HepG2 (cell line): Measurements from ENCODE around the gene CPNE5. TPM values are rescaled to one million over a fixed set of nuclear protein-coding genes. Genes with fewer than 3 reads are reported as not detected.
A peak's percentile ranks its signal among the peaks of the same experiment; 100 is the strongest.

ENCODE experiments used
- FOXP1 ChIP-seq, 2 experiments: fragments of 450-650 bp in 1 of 2; IDR thresholded peaks; 2 replicates each; pipeline ENCODE4 v1.6.1; 2017 to 2018; ENCODE audit warnings: antibody characterized with exemption in 1 of 2
- KLF15 ChIP-seq: sonication (generic); formaldehyde crosslinking; IDR thresholded peaks from 2 replicates; pipeline ENCODE4 v1.8.1; 2023; ENCODE audit warnings: borderline replicate concordance, mild to moderate bottlenecking, inconsistent platforms, missing genetic modification reagents, mixed read lengths
- PRPF4 ChIP-seq: fragments of 200-400 bp; formaldehyde crosslinking; IDR thresholded peaks from 2 replicates; pipeline ENCODE4 v1.6.1; 2016; ENCODE audit warnings: low read length, low read depth; ENCODE audit not compliant: poor library complexity, severe bottlenecking
- RFX3 ChIP-seq: IDR thresholded peaks from 2 replicates; pipeline ENCODE4 v1.6.1; 2016; ENCODE audit warnings: missing biosample characterization, missing genetic modification reagents
- SMARCC2 ChIP-seq: fragments of 450-650 bp; IDR thresholded peaks from 2 replicates; pipeline ENCODE4 v1.6.1; 2017; ENCODE audit warnings: antibody characterized with exemption, mild to moderate bottlenecking
- SOX6 ChIP-seq, 2 experiments: fragments of 450-650 bp in 1 of 2; sonication (generic) in 1 of 2; formaldehyde crosslinking in 1 of 2; IDR thresholded peaks; 2 replicates each; pipeline versions ENCODE4 v1.4.0 to v1.6.1; 2017 to 2020; ENCODE audit warnings: antibody characterized with exemption in 1 of 2, mild to moderate bottlenecking in 1 of 2, missing genetic modification reagents in 1 of 2
- SP2 ChIP-seq: sonication (generic); formaldehyde crosslinking; IDR thresholded peaks from 2 replicates; pipeline ENCODE4 v1.5.1; 2020; ENCODE audit warnings: mild to moderate bottlenecking, missing genetic modification reagents
- SRY ChIP-seq: sonication (generic); formaldehyde crosslinking; IDR thresholded peaks from 2 replicates; pipeline ENCODE4 v1.8.0; 2022; ENCODE audit warnings: mild to moderate bottlenecking, missing genetic modification reagents
- ZBTB20 ChIP-seq: sonication (generic); formaldehyde crosslinking; IDR thresholded peaks from 2 replicates; pipeline ENCODE4 v1.8.1; 2023; ENCODE audit warnings: missing genetic modification reagents, low read depth, mild to moderate bottlenecking, borderline replicate concordance
- ZBTB38 ChIP-seq: sonication (generic); formaldehyde crosslinking; IDR thresholded peaks from 2 replicates; pipeline ENCODE4 v1.5.1; 2020; ENCODE audit warnings: mild to moderate bottlenecking, missing genetic modification reagents
- ZBTB7B ChIP-seq: sonication (generic); formaldehyde crosslinking; IDR thresholded peaks from 2 replicates; pipeline ENCODE4 v1.4.0; 2020; ENCODE audit warnings: missing genetic modification reagents
- ZMYM2 ChIP-seq: sonication (generic); formaldehyde crosslinking; IDR thresholded peaks from 2 replicates; pipeline ENCODE4 v1.8.0; 2022; ENCODE audit warnings: mild to moderate bottlenecking, missing genetic modification reagents
- ZNF205 ChIP-seq: IDR thresholded peaks from 2 replicates; pipeline ENCODE4 v1.6.1; 2018; ENCODE audit warnings: missing biosample characterization, missing genetic modification reagents
- ZNF747 ChIP-seq: sonication (generic); formaldehyde crosslinking; IDR thresholded peaks from 2 replicates; pipeline ENCODE4 v1.8.1; 2023; ENCODE audit warnings: missing genetic modification reagents, mild to moderate bottlenecking, borderline replicate concordance
- ZNF773 ChIP-seq: sonication (generic); formaldehyde crosslinking; IDR thresholded peaks from 2 replicates; pipeline ENCODE4 v1.4.0; 2020; ENCODE audit warnings: missing genetic modification reagents, borderline replicate concordance
- ZNF790 ChIP-seq: sonication (generic); formaldehyde crosslinking; IDR thresholded peaks from 2 replicates; pipeline ENCODE4 v1.8.0; 2022; ENCODE audit warnings: missing genetic modification reagents, mild to moderate bottlenecking, borderline replicate concordance
- polyA plus RNA-seq, 8 experiments: library from polyadenylated mRNA; depleted of rRNA in 3 of 8; stranded (reverse) in 7 of 8; unstranded in 1 of 8; fragments of >200 nt; fragmentation: Illumina TruSeq in 4 of 8; extraction: Trizol in 4 of 8; gene quantifications; 2 replicates each; pipeline versions ENCODE4 v1.2.1 to v1.2.3, GENCODE V29; 2011 to 2016; ENCODE audit warnings: low read depth in 4 of 8, missing spikeins in 1 of 8, mixed read lengths in 1 of 8; ENCODE audit not compliant: insufficient read depth in 1 of 8
- total RNA-seq, 5 experiments: library from RNA; depleted of rRNA; stranded (reverse); fragments of >200 nt; fragmentation: Illumina TruSeq; extraction: Trizol; gene quantifications; 2 replicates each; pipeline ENCODE4 v1.2.3, GENCODE V29; 2016; ENCODE audit warnings: low read depth in 1 of 5
- TF ChIP-seq, protein P1 (sequence below): sonication (generic); formaldehyde crosslinking; IDR thresholded peaks from 2 replicates; pipeline ENCODE4 v1.4.0; 2020; ENCODE audit warnings: missing genetic modification reagents
- TF ChIP-seq, protein P2 (sequence below): sonication (generic); formaldehyde crosslinking; IDR thresholded peaks from 2 replicates; pipeline ENCODE4 v1.9.0; 2021; ENCODE audit warnings: missing genetic modification reagents, borderline replicate concordance
- TF ChIP-seq, protein P3 (sequence below): sonication (generic); formaldehyde crosslinking; IDR thresholded peaks from 2 replicates; pipeline ENCODE4 v1.8.0; 2022; ENCODE audit warnings: low read depth, missing genetic modification reagents
- TF ChIP-seq, protein P4 (sequence below): sonication (generic); formaldehyde crosslinking; IDR thresholded peaks from 2 replicates; pipeline ENCODE4 v1.5.0; 2020; ENCODE audit warnings: missing genetic modification reagents
- TF ChIP-seq, protein P5 (sequence below): sonication (generic); formaldehyde crosslinking; IDR thresholded peaks from 2 replicates; pipeline ENCODE4 v1.4.0; 2020; ENCODE audit warnings: mild to moderate bottlenecking, missing genetic modification reagents
- TF ChIP-seq, protein P6 (sequence below): sonication (generic); formaldehyde crosslinking; IDR thresholded peaks from 2 replicates; pipeline ENCODE4 v1.4.0; 2020; ENCODE audit warnings: mild to moderate bottlenecking, missing genetic modification reagents

CPNE5 gene
- total and polyA plus RNA-seq, 2 of the 13 experiments (the other 11 are each of a cell fraction or from before 2014, with no cell fraction given) = 0.16 TPM; not detected in 1

DNA sequence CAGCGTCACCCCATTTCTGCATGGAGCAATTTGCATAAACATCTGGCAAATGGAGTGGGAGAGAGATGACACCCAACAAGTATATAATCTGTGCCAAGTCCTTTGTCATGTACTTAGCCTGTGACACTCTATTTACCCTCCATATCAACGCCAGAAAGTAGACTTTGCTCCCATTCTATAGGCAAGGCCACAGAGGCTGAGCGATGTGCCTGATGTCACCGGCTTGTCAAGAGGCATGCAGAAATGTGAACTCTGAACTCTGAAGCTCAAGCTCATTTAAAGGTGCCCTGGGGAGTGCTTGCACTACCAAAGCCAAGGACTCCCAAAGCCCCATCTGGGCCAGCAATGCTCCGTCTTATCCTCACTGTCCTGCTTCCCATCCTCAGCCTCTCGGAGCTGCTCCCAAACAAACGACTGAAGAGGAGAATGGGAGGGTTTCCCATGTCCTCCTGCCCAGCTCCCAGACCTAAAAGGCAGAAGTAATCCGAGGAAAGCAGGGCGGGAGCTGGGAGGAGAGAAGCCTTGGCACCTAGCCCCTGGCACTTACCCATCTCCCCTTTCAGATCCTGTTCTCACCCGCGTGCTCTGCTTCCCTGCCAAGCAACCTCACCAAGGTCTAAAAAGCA, 9.2 kb downstream of the CPNE5 start (continued):
- TF ChIP-seq SP2 = no peak
- TF ChIP-seq, protein P1, sequence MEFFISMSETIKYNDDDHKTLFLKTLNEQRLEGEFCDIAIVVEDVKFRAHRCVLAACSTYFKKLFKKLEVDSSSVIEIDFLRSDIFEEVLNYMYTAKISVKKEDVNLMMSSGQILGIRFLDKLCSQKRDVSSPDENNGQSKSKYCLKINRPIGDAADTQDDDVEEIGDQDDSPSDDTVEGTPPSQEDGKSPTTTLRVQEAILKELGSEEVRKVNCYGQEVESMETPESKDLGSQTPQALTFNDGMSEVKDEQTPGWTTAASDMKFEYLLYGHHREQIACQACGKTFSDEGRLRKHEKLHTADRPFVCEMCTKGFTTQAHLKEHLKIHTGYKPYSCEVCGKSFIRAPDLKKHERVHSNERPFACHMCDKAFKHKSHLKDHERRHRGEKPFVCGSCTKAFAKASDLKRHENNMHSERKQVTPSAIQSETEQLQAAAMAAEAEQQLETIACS = no peak
- TF ChIP-seq, protein P2, sequence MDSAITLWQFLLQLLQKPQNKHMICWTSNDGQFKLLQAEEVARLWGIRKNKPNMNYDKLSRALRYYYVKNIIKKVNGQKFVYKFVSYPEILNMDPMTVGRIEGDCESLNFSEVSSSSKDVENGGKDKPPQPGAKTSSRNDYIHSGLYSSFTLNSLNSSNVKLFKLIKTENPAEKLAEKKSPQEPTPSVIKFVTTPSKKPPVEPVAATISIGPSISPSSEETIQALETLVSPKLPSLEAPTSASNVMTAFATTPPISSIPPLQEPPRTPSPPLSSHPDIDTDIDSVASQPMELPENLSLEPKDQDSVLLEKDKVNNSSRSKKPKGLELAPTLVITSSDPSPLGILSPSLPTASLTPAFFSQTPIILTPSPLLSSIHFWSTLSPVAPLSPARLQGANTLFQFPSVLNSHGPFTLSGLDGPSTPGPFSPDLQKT (CRISPR knock-in tag) = no peak
- no peak for TF ChIP-seq SRY
- peak; percentile 62; the same call in 1 of the 2 replicates for TF ChIP-seq ZMYM2 (CRISPR knock-in tag)
- TF ChIP-seq PRPF4 = no peak
- peak; percentile 94 for TF ChIP-seq ZNF205 (CRISPR knock-in tag)
- no peak for TF ChIP-seq KLF15 (CRISPR knock-in tag)
- TF ChIP-seq RFX3 (CRISPR knock-in tag) = no peak
- TF ChIP-seq, protein P3, sequence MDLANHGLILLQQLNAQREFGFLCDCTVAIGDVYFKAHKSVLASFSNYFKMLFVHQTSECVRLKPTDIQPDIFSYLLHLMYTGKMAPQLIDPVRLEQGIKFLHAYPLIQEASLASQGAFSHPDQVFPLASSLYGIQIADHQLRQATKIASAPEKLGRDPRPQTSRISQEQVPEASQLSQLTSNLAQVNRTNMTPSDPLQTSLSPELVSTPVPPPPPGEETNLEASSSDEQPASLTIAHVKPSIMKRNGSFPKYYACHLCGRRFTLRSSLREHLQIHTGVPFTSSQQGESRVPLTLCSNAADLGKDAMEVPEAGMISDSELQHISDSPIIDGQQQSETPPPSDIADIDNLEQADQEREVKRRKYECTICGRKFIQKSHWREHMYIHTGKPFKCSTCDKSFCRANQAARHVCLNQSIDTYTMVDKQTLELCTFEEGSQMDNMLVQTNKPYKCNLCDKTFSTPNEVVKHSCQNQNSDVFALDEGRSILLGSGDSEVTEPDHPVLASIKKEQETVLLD (CRISPR knock-in tag) = no peak
- TF ChIP-seq ZBTB20 (CRISPR knock-in tag) = peak; percentile 100
- TF ChIP-seq, protein P4, sequence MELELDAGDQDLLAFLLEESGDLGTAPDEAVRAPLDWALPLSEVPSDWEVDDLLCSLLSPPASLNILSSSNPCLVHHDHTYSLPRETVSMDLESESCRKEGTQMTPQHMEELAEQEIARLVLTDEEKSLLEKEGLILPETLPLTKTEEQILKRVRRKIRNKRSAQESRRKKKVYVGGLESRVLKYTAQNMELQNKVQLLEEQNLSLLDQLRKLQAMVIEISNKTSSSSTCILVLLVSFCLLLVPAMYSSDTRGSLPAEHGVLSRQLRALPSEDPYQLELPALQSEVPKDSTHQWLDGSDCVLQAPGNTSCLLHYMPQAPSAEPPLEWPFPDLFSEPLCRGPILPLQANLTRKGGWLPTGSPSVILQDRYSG (CRISPR knock-in tag) = no peak
- TF ChIP-seq ZBTB7B (CRISPR knock-in tag) = peak; percentile 66; the same call in 1 of the 2 replicates
- no peak for TF ChIP-seq SOX6 (IDR thresholded peaks at IDR 0.05)
- peak; percentile 93 for TF ChIP-seq SOX6 (CRISPR knock-in tag; IDR thresholded peaks at IDR 0.05)
- no peak for TF ChIP-seq ZNF773 (CRISPR knock-in tag)
- TF ChIP-seq, protein P5, sequence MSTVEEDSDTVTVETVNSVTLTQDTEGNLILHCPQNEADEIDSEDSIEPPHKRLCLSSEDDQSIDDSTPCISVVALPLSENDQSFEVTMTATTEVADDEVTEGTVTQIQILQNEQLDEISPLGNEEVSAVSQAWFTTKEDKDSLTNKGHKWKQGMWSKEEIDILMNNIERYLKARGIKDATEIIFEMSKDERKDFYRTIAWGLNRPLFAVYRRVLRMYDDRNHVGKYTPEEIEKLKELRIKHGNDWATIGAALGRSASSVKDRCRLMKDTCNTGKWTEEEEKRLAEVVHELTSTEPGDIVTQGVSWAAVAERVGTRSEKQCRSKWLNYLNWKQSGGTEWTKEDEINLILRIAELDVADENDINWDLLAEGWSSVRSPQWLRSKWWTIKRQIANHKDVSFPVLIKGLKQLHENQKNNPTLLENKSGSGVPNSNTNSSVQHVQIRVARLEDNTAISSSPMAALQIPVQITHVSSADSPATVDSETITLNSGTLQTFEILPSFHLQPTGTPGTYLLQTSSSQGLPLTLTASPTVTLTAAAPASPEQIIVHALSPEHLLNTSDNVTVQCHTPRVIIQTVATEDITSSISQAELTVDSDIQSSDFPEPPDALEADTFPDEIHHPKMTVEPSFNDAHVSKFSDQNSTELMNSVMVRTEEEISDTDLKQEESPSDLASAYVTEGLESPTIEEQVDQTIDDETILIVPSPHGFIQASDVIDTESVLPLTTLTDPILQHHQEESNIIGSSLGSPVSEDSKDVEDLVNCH (CRISPR knock-in tag) = no peak
- no peak for TF ChIP-seq FOXP1 (IDR thresholded peaks at IDR 0.05)
- peak; percentile 68 for TF ChIP-seq FOXP1 (CRISPR knock-in tag; IDR thresholded peaks at IDR 0.05)
- peak; percentile 70 for TF ChIP-seq ZBTB38 (CRISPR knock-in tag)
- no peak for TF ChIP-seq SMARCC2
- TF ChIP-seq, protein P6, sequence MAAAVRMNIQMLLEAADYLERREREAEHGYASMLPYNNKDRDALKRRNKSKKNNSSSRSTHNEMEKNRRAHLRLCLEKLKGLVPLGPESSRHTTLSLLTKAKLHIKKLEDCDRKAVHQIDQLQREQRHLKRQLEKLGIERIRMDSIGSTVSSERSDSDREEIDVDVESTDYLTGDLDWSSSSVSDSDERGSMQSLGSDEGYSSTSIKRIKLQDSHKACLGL (CRISPR knock-in tag) = no peak
- TF ChIP-seq ZNF747 (CRISPR knock-in tag) = no peak
- no peak for TF ChIP-seq ZNF790
